ENCODE data around the gene SNX25. TPM values are rescaled to one million over a fixed set of nuclear protein-coding genes. Genes with fewer than 3 reads are reported as not detected.

SNX25 gene
- total RNA-seq, 2 donors from 2014 or later: 13.2 to 16.8 TPM

GRCh38 chr4:185379326-185380295, 170.2 kb downstream of the SNX25 start:
- no peak for DNase-seq (ENCODE audit: low spot score)

GRCh38 chr4:185380320-185380719, 170.9 kb downstream of the SNX25 start:
- Histone ChIP-seq H3K27me3 (no peaks in the 10 kb centered on the region), H3K27ac (no peak overlapping the region), H3K4me1 (no peaks in the 10 kb centered on the region), H3K36me3 (no peaks in the 10 kb centered on the region), H3K9me3 (no peaks in the 10 kb centered on the region), H3K4me3 (no peak overlapping the region)
- no peak for TF ChIP-seq CTCF (IDR thresholded peaks at IDR 0.05)
- DNase-seq (ENCODE audit: low spot score): no peak

More at GRCh38 chr4:185379326-185380295, 170.2 kb downstream of the SNX25 start:
- H3K36me3 ChIP-seq: no peaks in the 10 kb centered on the region
- H3K4me3 ChIP-seq: no peak overlapping the region
- TF ChIP-seq CTCF (IDR thresholded peaks at IDR 0.05): no peak
- H3K9me3 ChIP-seq: no peaks in the 10 kb centered on the region
- no peaks in the 10 kb centered on the region for H3K4me1 ChIP-seq
- no peak overlapping the region for H3K27ac ChIP-seq
- H3K27me3 ChIP-seq: no peaks in the 10 kb centered on the region

GRCh38 chr4:185381288-185382196, 172.1 kb downstream of the SNX25 start:
- Histone ChIP-seq H3K36me3 (no peaks in the 10 kb centered on the region), H3K4me3 (no peak overlapping the region)

GRCh38 chr4:185382754-185383153, 173.4 kb downstream of the SNX25 start:
- Histone ChIP-seq H3K27me3 (no peaks in the 10 kb centered on the region), H3K36me3 (no peaks in the 10 kb centered on the region), H3K4me1 (no peaks in the 10 kb centered on the region), H3K27ac (no peak overlapping the region), H3K9me3 (no peaks in the 10 kb centered on the region), H3K4me3 (no peak overlapping the region)
- TF ChIP-seq CTCF (IDR thresholded peaks at IDR 0.05): no peak
- no peak for DNase-seq (ENCODE audit: low spot score)

More at GRCh38 chr4:185381288-185382196, 172.1 kb downstream of the SNX25 start:
- Histone ChIP-seq H3K27ac (no peak overlapping the region), H3K27me3 (no peaks in the 10 kb centered on the region), H3K9me3 (no peaks in the 10 kb centered on the region), H3K4me1 (no peaks in the 10 kb centered on the region)
- no peak for TF ChIP-seq CTCF (IDR thresholded peaks at IDR 0.05)
- DNase-seq (ENCODE audit: low spot score): no peak

- H3K4me3 ChIP-seq: no peak overlapping the region
- H3K27ac ChIP-seq: no peak overlapping the region
- no peak for DNase-seq (ENCODE audit: low spot score)
- H3K4me1 ChIP-seq: no peaks in the 10 kb centered on the region
- no peaks in the 10 kb centered on the region for H3K27me3 ChIP-seq
- no peak for TF ChIP-seq CTCF (IDR thresholded peaks at IDR 0.05)
- no peaks in the 10 kb centered on the region for H3K9me3 ChIP-seq
- no peaks in the 10 kb centered on the region for H3K36me3 ChIP-seq
Observed at GRCh38 chr4:185383451-185383850, 174.1 kb downstream of the SNX25 start.
